GM12878 (cell line): Measurements from ENCODE around the gene ZBTB24. TPM values are rescaled to one million over a fixed set of nuclear protein-coding genes. Genes with fewer than 3 reads are reported as not detected.

Experiments
- ATAC-seq: fragments of 200-7000 bp; cut with Tn5 transposase; 3 replicates; pipeline ENCODE4 v1.9.1; 2020; ENCODE audit warnings: mild to moderate bottlenecking, moderate library complexity
- BruUV-seq: library from RNA; stranded (reverse); fragments of 400-500 nt; replicated peaks from 2 replicates; lab custom pipeline; 2021; lab: Mats Ljungman, UMichigan
- CTCF ChIA-PET: fragments of 300-600 bp; sonication (Branson Sonifier 250); formaldehyde crosslinking; extraction: SDS; loops from one replicate; lab custom pipeline; 2021; ENCODE audit warnings: inconsistent platforms; lab: Yijun Ruan, JAX
- POLR2A ChIA-PET: fragments of 350-600 bp; formaldehyde crosslinking; extraction: SDS; loops from one replicate; lab custom pipeline; 2021; ENCODE audit warnings: inconsistent platforms; lab: Charles Lee
- RAD21 ChIA-PET: fragments of 300-600 bp; sonication (Branson Sonifier 250); formaldehyde crosslinking; loops from one replicate; lab custom pipeline; 2023; ENCODE audit warnings: antibody characterized with exemption; ENCODE audit not compliant: unreplicated experiment; lab: Charles Lee
- SMC1A ChIA-PET: fragments of 300-600 bp; sonication (Branson Sonifier 250); formaldehyde crosslinking; loops from one replicate; lab custom pipeline; 2023; ENCODE audit not compliant: unreplicated experiment, uncharacterized antibody; lab: Charles Lee
- DNase-seq: peaks from one replicate; pipeline ENCODE4 v3.0.0-alpha.2; 2011; ENCODE audit warnings: low read depth, low spot score
- FAIRE-seq: peaks from 3 replicates; lab custom pipeline; 2011; peaks lifted over from hg19 to GRCh38; lab: Jason Lieb, UNC
- H2AFZ ChIP-seq: 2 replicates; pipeline ENCODE4 v1.6.0; 2011; ENCODE audit warnings: low read depth, low read length, control low read depth; ENCODE audit not compliant: control insufficient read depth
- H3K27ac ChIP-seq: 2 replicates; pipeline ENCODE4 v1.5.1; 2011; ENCODE audit warnings: control low read depth; ENCODE audit not compliant: control insufficient read depth, insufficient read depth
- H3K27me3 ChIP-seq, 2 experiments: replicated peaks in 1 of 2; 2 replicates each; pipeline versions ENCODE4 v1.6.0 to v1.6.1; 2011; ENCODE audit warnings: low read length in 1 of 2; ENCODE audit not compliant: control insufficient read depth in 2 of 2, insufficient read depth in 2 of 2
- H3K36me3 ChIP-seq, 2 experiments: 2 replicates each; pipeline ENCODE4 v1.5.1; 2011; ENCODE audit warnings: low read length in 1 of 2; ENCODE audit not compliant: control insufficient read depth in 2 of 2, insufficient read depth in 2 of 2
- H3K4me1 ChIP-seq: 2 replicates; pipeline ENCODE4 v1.6.1; 2011; ENCODE audit warnings: mild to moderate bottlenecking, low read length, moderate library complexity, mixed read lengths; ENCODE audit not compliant: control insufficient read depth, insufficient read depth
- H3K4me2 ChIP-seq: 2 replicates; pipeline ENCODE4 v1.6.0; 2011; ENCODE audit warnings: control low read depth; ENCODE audit not compliant: control insufficient read depth, insufficient read depth
- H3K4me3 ChIP-seq: fragments of 200-600 bp; sonication (generic); 2 replicates; pipeline ENCODE4 v1.5.1; 2016
- H3K79me2 ChIP-seq: 2 replicates; pipeline ENCODE4 v1.6.0; 2011; ENCODE audit warnings: low read length; ENCODE audit not compliant: control insufficient read depth, insufficient read depth
- H3K9ac ChIP-seq: 2 replicates; pipeline ENCODE4 v1.8.0; 2011; ENCODE audit warnings: low read length, control low read depth, mixed read lengths; ENCODE audit not compliant: control insufficient read depth, insufficient read depth
- H3K9me3 ChIP-seq: replicated peaks from 3 replicates; pipeline ENCODE4 v1.5.1; 2011; ENCODE audit warnings: mild to moderate bottlenecking, low read length; ENCODE audit not compliant: control insufficient read depth, insufficient read depth
- H4K20me1 ChIP-seq: 2 replicates; pipeline ENCODE4 v1.6.0; 2011; ENCODE audit not compliant: control insufficient read depth, insufficient read depth
- BACH1 ChIP-seq: fragments of 450-650 bp; IDR thresholded peaks from 2 replicates; pipeline ENCODE4 v1.6.1; 2017; ENCODE audit warnings: mild to moderate bottlenecking, borderline replicate concordance
- CTCF ChIP-seq, 3 experiments: IDR thresholded peaks in 2 of 3; conservative IDR thresholded peaks in 1 of 3; 2 replicates each; pipeline ENCODE4 v1.5.1; 2011; ENCODE audit warnings: low read depth in 3 of 3, low read length in 3 of 3, mild to moderate bottlenecking in 3 of 3, control low read depth in 2 of 3, moderate library complexity in 2 of 3, inconsistent platforms in 1 of 3, mixed read lengths in 1 of 3; ENCODE audit not compliant: control insufficient read depth in 2 of 3, insufficient read depth in 1 of 3; ENCODE audit errors: extremely low read depth in 1 of 3
- E2F4 ChIP-seq: IDR thresholded peaks from 2 replicates; pipeline ENCODE4 v1.6.1; 2012; ENCODE audit warnings: low read depth, low read length, improper control_type of control experiment
- EP300 ChIP-seq, 2 experiments: fragments of 150-350 bp in 1 of 2; IDR thresholded peaks; 2 replicates each; pipeline ENCODE4 v1.6.1; 2011 to 2012; ENCODE audit warnings: low read depth in 2 of 2, low read length in 2 of 2, borderline replicate concordance in 1 of 2, improper control_type of control experiment in 1 of 2, inconsistent platforms in 1 of 2; ENCODE audit not compliant: control insufficient read depth in 1 of 2
- IRF4 ChIP-seq: IDR thresholded peaks from 2 replicates; pipeline ENCODE4 v1.6.1; 2011; ENCODE audit warnings: low read depth, low read length
- KDM1A ChIP-seq: fragments of 200-600 bp; sonication (generic); IDR thresholded peaks from 2 replicates; pipeline ENCODE4 v1.6.1; 2016; ENCODE audit warnings: borderline replicate concordance
- MEF2B ChIP-seq: fragments of 450-650 bp; IDR thresholded peaks from 2 replicates; pipeline ENCODE4 v1.6.1; 2018; ENCODE audit warnings: mild to moderate bottlenecking, moderate library complexity; ENCODE audit not compliant: partially characterized antibody, poor library complexity, severe bottlenecking
- MTA3 ChIP-seq: IDR thresholded peaks from 2 replicates; pipeline ENCODE4 v1.6.1; 2012; ENCODE audit warnings: low read length, inconsistent platforms, borderline replicate concordance
- MXI1 ChIP-seq: fragments of 150-350 bp; IDR thresholded peaks from 2 replicates; pipeline ENCODE4 v1.6.1; 2011; ENCODE audit warnings: low read depth, mild to moderate bottlenecking, inconsistent platforms, low read length, improper control_type of control experiment
- NBN ChIP-seq: fragments of 450-650 bp; IDR thresholded peaks from 2 replicates; pipeline ENCODE4 v1.6.1; 2016
- POLR2AphosphoS5 ChIP-seq: IDR thresholded peaks from 2 replicates; pipeline ENCODE4 v1.6.1; 2011; ENCODE audit warnings: mild to moderate bottlenecking, low read length, inconsistent platforms
- SIX5 ChIP-seq: IDR thresholded peaks from 2 replicates; pipeline ENCODE4 v1.6.1; 2011; ENCODE audit warnings: mild to moderate bottlenecking, low read depth, low read length, moderate library complexity; ENCODE audit not compliant: severe bottlenecking
- TBL1XR1 ChIP-seq: IDR thresholded peaks from 2 replicates; pipeline ENCODE4 v1.6.1; 2012; ENCODE audit warnings: low read depth, low read length, improper control_type of control experiment
- YBX1 ChIP-seq: fragments of 450-650 bp; IDR thresholded peaks from 2 replicates; pipeline ENCODE4 v1.6.1; 2016; ENCODE audit warnings: antibody characterized with exemption
- ZNF592 ChIP-seq: fragments of 450-650 bp; IDR thresholded peaks from 2 replicates; pipeline ENCODE4 v1.6.1; 2017; ENCODE audit warnings: mild to moderate bottlenecking, moderate library complexity
- WGBS: methylation state at CpG from one replicate; pipeline ENCODE4 v1.1.6; 2016; ENCODE audit warnings: low lambda C conversion rate; ENCODE audit not compliant: insufficient replicate concordance, insufficient coverage; ENCODE audit errors: missing lambda C conversion rate; 5-methylcytosine and 5-hydroxymethylcytosine counted together
- in situ Hi-C: fragments of 300-500 bp; cut with MboI; formaldehyde crosslinking; loops from 9 replicates; pipeline ENCODE4 v1.14.3; 2018; ENCODE audit warnings: mixed read lengths
- intact Hi-C: fragments of 100-400 bp; cut with micrococcal nuclease; formaldehyde crosslinking; loops from one replicate; pipeline ENCODE4 v1.14.2; 2022; ENCODE audit not compliant: unreplicated experiment
- polyA plus RNA-seq, 11 experiments: library from polyadenylated mRNA; depleted of rRNA in 4 of 11; unstranded in 6 of 11; stranded (reverse) in 5 of 11; fragments of >200 nt; fragmentation: Nextera tagmentation in 4 of 11; fragmentation: Illumina TruSeq in 1 of 11; extraction: Ambion mirVana in 4 of 11; extraction: Trizol in 1 of 11; gene quantifications; 1 replicate in 1 of 11; 2 replicates in 10 of 11; pipeline versions ENCODE4 v1.2.1 to v1.2.3, GENCODE V29; 2011 to 2016; ENCODE audit warnings: inconsistent platforms in 2 of 11, missing spikeins in 2 of 11, low read depth in 1 of 11
- total RNA-seq, 4 experiments: library from RNA; depleted of rRNA in 3 of 4; stranded (reverse); fragments of >200 nt in 3 of 4; fragmentation: Illumina TruSeq in 1 of 4; extraction: Trizol in 1 of 4; gene quantifications; 2 replicates each; pipeline versions ENCODE4 v1.2.1 to v1.2.3, GENCODE V29; 2013 to 2021

The ZBTB24 gene
- total and polyA plus RNA-seq, 10 of the 15 experiments (the other 5 are each of a cell fraction or from before 2014, with no cell fraction given): 2.9 to 17.7 (median 8.5) TPM

GRCh38 chr6:109515781-109516409 is 32.9 kb upstream of the ZBTB24 start:
- no TSS peak for BruUV-seq
- no peak for FAIRE-seq
- Histone ChIP-seq H4K20me1 (no peaks in the 10 kb centered on the region), H3K9ac (no peak overlapping the region), H3K79me2 (no peaks in the 10 kb centered on the region), H3K27ac (no peak overlapping the region), H3K4me2 (no peak overlapping the region), H3K9me3 (no peaks in the 10 kb centered on the region; the same call in 2 of the 3 replicates), H3K27me3 (no peaks in the 10 kb centered on the region), H3K4me1 (no peaks in the 10 kb centered on the region), H3K4me3 (no peak overlapping the region), H2AFZ (no peak overlapping the region), H3K36me3 (no peaks in the 10 kb centered on the region)
- RAD21 ChIA-PET: no interaction called here
- in situ Hi-C loops: no loop called here
- CTCF ChIA-PET: interaction anchor here (1.6 kb wide), 1 partner anchor 524 kb away, joined by 6 read pairs; no protein-coding TSS in a partner anchor
- POLR2A ChIA-PET: no interaction called here
- TF ChIP-seq POLR2AphosphoS5 (no peak), CTCF (IDR thresholded peaks at IDR 0.05 in 2 of 3, conservative IDR thresholded peaks at IDR 0.05 in 1 of 3; ENCODE audit: control insufficient read depth in 2 of 3, extremely low read depth in 1 of 3, insufficient read depth in 1 of 3, low read depth in 3 of 3, low read length in 3 of 3) (no peak), ZNF592 (no peak), NBN (no peak), MTA3 (no peak), BACH1 (no peak), YBX1 (no peak), EP300 (IDR thresholded peaks at IDR 0.05; ENCODE audit: borderline replicate concordance in 1 of 2, control insufficient read depth in 1 of 2, low read depth in 2 of 2, low read length in 2 of 2) (no peak), MEF2B (no peak), MXI1 (no peak), TBL1XR1 (no peak), IRF4 (no peak), KDM1A (no peak), SIX5 (no peak), E2F4 (no peak)
- intact Hi-C loops: no loop called here
- SMC1A ChIA-PET: interaction anchor here (0.8 to 1.6 kb wide), 8 partner anchors 9 to 522 kb away, joined by 3 to 5 read pairs (median 4); no protein-coding TSS in a partner anchor
- ATAC-seq: no peak
- no peak for DNase-seq
- WGBS: 15% methylated on average over 6 of the region's 6 CpGs
